OCI-LY1 (cell line): ENCODE measurements around the gene ARHGAP8.

Experiments used
- EZH2 ChIP-seq: fragments of 200-600 bp; sonication (generic), shearing (Covaris generic); IDR thresholded peaks from 2 replicates; pipeline ENCODE4 v1.8.0; 2017; ENCODE audit warnings: borderline replicate concordance, mixed run types, mild to moderate bottlenecking, antibody characterized with exemption, low read length, moderate library complexity, mixed read lengths
- TF ChIP-seq, protein P1 (sequence below): fragments of 200-600 bp; sonication (generic), shearing (Covaris generic); IDR thresholded peaks from 2 replicates; pipeline ENCODE4 v1.5.1; 2017; ENCODE audit warnings: mild to moderate bottlenecking, antibody characterized with exemption, low read length, moderate library complexity, mixed read lengths

DNA sequence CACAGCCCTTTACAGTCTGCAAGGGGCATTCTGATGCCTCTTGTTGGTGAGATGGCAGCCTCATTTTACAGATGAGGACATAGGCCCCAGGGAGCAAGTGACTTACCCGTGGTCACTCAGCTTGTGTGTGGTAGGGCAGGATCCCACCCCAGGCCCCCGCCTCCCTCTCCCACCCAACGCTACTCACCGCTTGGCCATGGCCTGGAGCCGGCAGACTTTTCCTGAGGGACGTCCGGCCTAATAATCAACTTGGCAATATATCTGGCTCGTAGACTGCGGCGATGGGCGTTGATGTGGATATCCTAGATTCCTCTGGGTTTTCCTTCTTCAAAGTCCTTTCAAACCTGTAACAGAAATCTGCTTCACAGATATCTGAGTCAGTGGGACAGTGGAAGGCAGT, 57.1 kb downstream of the ARHGAP8 start:
- TF ChIP-seq, protein P1, sequence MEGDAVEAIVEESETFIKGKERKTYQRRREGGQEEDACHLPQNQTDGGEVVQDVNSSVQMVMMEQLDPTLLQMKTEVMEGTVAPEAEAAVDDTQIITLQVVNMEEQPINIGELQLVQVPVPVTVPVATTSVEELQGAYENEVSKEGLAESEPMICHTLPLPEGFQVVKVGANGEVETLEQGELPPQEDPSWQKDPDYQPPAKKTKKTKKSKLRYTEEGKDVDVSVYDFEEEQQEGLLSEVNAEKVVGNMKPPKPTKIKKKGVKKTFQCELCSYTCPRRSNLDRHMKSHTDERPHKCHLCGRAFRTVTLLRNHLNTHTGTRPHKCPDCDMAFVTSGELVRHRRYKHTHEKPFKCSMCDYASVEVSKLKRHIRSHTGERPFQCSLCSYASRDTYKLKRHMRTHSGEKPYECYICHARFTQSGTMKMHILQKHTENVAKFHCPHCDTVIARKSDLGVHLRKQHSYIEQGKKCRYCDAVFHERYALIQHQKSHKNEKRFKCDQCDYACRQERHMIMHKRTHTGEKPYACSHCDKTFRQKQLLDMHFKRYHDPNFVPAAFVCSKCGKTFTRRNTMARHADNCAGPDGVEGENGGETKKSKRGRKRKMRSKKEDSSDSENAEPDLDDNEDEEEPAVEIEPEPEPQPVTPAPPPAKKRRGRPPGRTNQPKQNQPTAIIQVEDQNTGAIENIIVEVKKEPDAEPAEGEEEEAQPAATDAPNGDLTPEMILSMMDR: no peak
- no peak for TF ChIP-seq EZH2
